HG03175 (cell line): ENCODE measurements around the gene MS4A6E.

Source experiments
- ATAC-seq: cut with Tn5 transposase; IDR thresholded peaks from one replicate; pipeline ENCODE4 v1.9.1; 2021; ENCODE audit warnings: mild to moderate bottlenecking, moderate library complexity; ENCODE audit not compliant: unreplicated experiment

MS4A6E gene

GRCh38 chr11:60371854-60372253 lies 44.8 kb downstream of the MS4A6E start:
- no peak for ATAC-seq

GRCh38 chr11:60372767-60373166 lies 45.7 kb downstream of the MS4A6E start:
- no peak for ATAC-seq

- ATAC-seq, result no peak
Observed at GRCh38 chr11:60375316-60375715, 48.3 kb downstream of the MS4A6E start.

- no peak for ATAC-seq
Observed at GRCh38 chr11:60376601-60377000, 49.5 kb downstream of the MS4A6E start.

GRCh38 chr11:60377401-60378136 lies 50.5 kb downstream of the MS4A6E start:
- peak; percentile 54 for ATAC-seq

- ATAC-seq, result peak; percentile 95
Observed at GRCh38 chr11:60378354-60378753, 51.3 kb downstream of the MS4A6E start, which contains the start of gene MS4A7. Gene MS4A7, plus strand, starts transcription at chr11:60378532. Its CDS starts 4,610 bp downstream, at chr11:60383142.

- ATAC-seq, result peak; percentile 94
Observed at GRCh38 chr11:60389279-60389910, 62.3 kb downstream of the MS4A6E start.

GRCh38 chr11:60390419-60390818 lies 63.4 kb downstream of the MS4A6E start:
- ATAC-seq, result no peak
